ENCODE measurements around the gene CLMP.

CLMP gene

DNA sequence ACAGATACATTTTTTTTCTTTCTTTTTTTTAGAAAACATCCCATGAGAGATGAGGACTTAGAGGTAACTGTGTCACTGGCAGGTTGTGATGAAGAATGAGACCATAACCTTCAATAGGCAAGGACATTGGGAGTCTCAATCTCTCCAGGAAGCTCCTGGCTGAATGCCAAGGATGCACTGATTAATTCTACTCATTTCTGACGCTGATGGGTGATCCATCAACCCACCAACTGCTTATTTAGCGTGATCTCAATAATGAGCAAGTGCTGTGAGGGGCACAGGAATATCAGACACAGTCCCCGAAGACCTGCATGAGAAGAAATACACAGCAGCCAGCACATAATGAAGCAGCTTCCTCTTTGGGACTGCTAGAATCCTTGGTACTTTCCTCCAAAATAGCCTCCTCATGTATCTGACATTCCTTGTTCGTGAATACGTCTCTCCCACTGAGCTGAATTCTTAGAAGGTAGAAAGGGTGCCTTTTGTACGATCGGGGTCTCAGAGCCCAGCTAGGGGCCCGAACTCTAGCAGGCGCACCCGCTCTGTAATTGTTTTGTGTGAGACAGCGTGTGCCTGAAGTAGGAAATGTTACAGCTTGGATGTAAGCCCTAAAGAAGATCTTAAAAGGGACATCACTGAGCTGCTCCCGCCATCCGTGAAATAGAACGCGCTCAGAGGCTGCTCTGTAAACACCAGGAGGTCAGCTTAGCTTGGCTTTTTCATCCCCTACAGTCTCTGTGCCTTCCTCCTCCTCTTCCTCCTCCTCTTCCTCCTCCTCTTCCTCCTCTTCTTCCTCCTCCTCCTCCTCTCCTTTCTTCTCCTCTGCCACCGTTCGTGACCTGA, 7.2 kb downstream of the CLMP start (continued):
- TF ChIP-seq ZFP69B (tag by site-specific recombination; IDR thresholded peaks at IDR 0.05) (peak; percentile 60; the same call in 1 of the 2 replicates), ZNF837 (tag by site-specific recombination; IDR thresholded peaks at IDR 0.05) (no peak), ZNF518A (tag by site-specific recombination; conservative IDR thresholded peaks at IDR 0.05; ENCODE audit: low read depth) (no peak)

DNA sequence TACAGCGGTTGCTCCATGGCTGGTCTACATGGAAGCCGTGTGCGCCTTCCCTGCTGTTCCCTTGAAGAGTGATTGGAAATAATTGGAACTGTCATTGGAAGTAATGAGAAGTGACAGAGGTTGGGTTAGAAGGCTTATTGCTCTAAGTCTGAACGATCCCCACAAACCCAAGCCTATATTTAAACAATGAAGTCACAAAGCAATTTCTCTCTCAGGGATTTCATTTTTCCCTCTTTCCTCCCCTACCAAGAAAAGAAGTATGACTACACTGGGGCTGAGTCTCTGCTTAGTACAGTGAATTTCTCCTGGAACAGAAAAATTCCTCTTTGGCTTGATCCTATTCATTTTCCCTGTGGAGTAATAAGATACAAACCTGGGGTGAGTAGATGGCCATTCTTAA, 7.8 kb downstream of the CLMP start:
- ChIA-PET CTCF (interaction anchor here (0.5 kb wide), 1 partner anchor 9 kb away, joined by 3 read pairs; no protein-coding TSS in a partner anchor), POLR2A (no interaction called here)
- H3K4me1 ChIP-seq (ENCODE audit: control insufficient read depth, insufficient read depth, low read length): no peaks in the 10 kb centered on the region; the same call in 1 of the 2 replicates
- TF ChIP-seq ZNF596 (tag by site-specific recombination; IDR thresholded peaks at IDR 0.05): no peak
- TF ChIP-seq GLIS1 (tag by site-specific recombination; IDR thresholded peaks at IDR 0.05): no peak
- no peak for TF ChIP-seq TCF7L2 (IDR thresholded peaks at IDR 0.05; ENCODE audit: borderline replicate concordance, low read depth, low read length)
- no peak for TF ChIP-seq ZNF202 (tag by site-specific recombination; IDR thresholded peaks at IDR 0.05; ENCODE audit: borderline replicate concordance)
- TF ChIP-seq ZNF626 (tag by site-specific recombination; IDR thresholded peaks at IDR 0.05): no peak
- no peak for TF ChIP-seq ZNF112 (tag by site-specific recombination; IDR thresholded peaks at IDR 0.05)
- TF ChIP-seq, protein P1, sequence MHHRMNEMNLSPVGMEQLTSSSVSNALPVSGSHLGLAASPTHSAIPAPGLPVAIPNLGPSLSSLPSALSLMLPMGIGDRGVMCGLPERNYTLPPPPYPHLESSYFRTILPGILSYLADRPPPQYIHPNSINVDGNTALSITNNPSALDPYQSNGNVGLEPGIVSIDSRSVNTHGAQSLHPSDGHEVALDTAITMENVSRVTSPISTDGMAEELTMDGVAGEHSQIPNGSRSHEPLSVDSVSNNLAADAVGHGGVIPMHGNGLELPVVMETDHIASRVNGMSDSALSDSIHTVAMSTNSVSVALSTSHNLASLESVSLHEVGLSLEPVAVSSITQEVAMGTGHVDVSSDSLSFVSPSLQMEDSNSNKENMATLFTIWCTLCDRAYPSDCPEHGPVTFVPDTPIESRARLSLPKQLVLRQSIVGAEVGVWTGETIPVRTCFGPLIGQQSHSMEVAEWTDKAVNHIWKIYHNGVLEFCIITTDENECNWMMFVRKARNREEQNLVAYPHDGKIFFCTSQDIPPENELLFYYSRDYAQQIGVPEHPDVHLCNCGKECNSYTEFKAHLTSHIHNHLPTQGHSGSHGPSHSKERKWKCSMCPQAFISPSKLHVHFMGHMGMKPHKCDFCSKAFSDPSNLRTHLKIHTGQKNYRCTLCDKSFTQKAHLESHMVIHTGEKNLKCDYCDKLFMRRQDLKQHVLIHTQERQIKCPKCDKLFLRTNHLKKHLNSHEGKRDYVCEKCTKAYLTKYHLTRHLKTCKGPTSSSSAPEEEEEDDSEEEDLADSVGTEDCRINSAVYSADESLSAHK (tag by site-specific recombination; IDR thresholded peaks at IDR 0.05): no peak
- no peak for TF ChIP-seq YY1 (tag by site-specific recombination; IDR thresholded peaks at IDR 0.05)
- no peak for TF ChIP-seq BCL11B (tag by site-specific recombination; IDR thresholded peaks at IDR 0.05; ENCODE audit: low read depth)
- no peak for TF ChIP-seq ZFP69B (tag by site-specific recombination; IDR thresholded peaks at IDR 0.05)
- no peak for TF ChIP-seq ZNF747 (tag by site-specific recombination; IDR thresholded peaks at IDR 0.05)
- H3K4me3 ChIP-seq (ENCODE audit: low read depth, low read length): no peak overlapping the region
- H3K9me3 ChIP-seq (ENCODE audit: control insufficient read depth, insufficient read depth, low read depth, low read length): no peaks in the 10 kb centered on the region
- H3K27ac ChIP-seq (ENCODE audit: extremely low read depth, low read depth, low read length): no peak overlapping the region
- no peaks in the 10 kb centered on the region for H3K36me3 ChIP-seq (ENCODE audit: control insufficient read depth in 2 of 2, insufficient read depth in 1 of 2, low read length in 2 of 2)

DNA sequence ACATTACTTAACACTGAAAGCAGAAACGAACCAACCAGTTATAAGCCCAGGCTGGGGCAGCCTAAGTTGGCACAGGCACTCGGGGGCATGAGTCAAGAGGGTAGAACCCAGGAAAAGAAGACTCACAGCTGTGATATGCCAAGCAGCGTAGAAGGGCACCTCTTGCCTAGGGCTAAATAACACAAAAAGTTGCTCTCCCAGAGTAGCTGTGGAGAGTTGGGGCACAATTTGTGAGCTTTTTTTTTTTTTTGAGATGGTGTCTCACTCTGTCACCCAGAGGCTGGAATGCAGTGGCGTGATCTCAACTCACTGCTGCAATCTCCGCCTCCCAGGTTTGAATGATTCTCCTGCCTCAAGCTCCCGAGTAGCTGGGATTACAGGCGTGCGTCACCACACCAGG, 8.8 kb downstream of the CLMP start:
- POLR2A ChIA-PET: no interaction called here
- H3K27ac ChIP-seq (ENCODE audit: extremely low read depth, low read depth, low read length): no peak overlapping the region

More for the DNA sequence above, 8.8 kb downstream of the CLMP start:
- Histone ChIP-seq H3K4me1 (ENCODE audit: control insufficient read depth, insufficient read depth, low read length) (no peaks in the 10 kb centered on the region; the same call in 1 of the 2 replicates), H3K4me3 (ENCODE audit: low read depth, low read length) (no peak overlapping the region), H3K9me3 (ENCODE audit: control insufficient read depth, insufficient read depth, low read depth, low read length) (no peaks in the 10 kb centered on the region), H3K36me3 (ENCODE audit: control insufficient read depth in 2 of 2, insufficient read depth in 1 of 2, low read length in 2 of 2) (no peaks in the 10 kb centered on the region)
- TF ChIP-seq ZNF391 (tag by site-specific recombination; IDR thresholded peaks at IDR 0.05; ENCODE audit: borderline replicate concordance, low read depth) (no peak), ZNF664 (tag by site-specific recombination; IDR thresholded peaks at IDR 0.05) (peak; percentile 37; the same call in 1 of the 2 replicates), ZNF132 (tag by site-specific recombination; IDR thresholded peaks at IDR 0.05; ENCODE audit: borderline replicate concordance) (no peak)
- CTCF ChIA-PET: interaction anchor here (1.1 to 1.2 kb wide), 2 partner anchors 20 to 61 kb away, joined by 3 read pairs; no protein-coding TSS in a partner anchor
